Panc1 (cell line): Measurements from ENCODE around the gene TACC2. TPM values are rescaled to one million over a fixed set of nuclear protein-coding genes. Genes with fewer than 3 reads are reported as not detected.

ENCODE experiments used
- ATAC-seq: fragments of 200-7000 bp; cut with Tn5 transposase; 2 replicates; pipeline ENCODE4 v1.9.1; 2020; ENCODE audit warnings: mild to moderate bottlenecking, moderate library complexity
- BruUV-seq: library from RNA; stranded (reverse); fragments of 400-500 nt; replicated peaks from 2 replicates; lab custom pipeline; 2021; lab: Mats Ljungman, UMichigan
- CTCF ChIA-PET: fragments of 300-600 bp; sonication (Branson Sonifier 250); formaldehyde crosslinking; loops from one replicate; lab custom pipeline; 2022; ENCODE audit warnings: antibody characterized with exemption; lab: Charles Lee
- POLR2A ChIA-PET: fragments of 300-600 bp; sonication (Branson Sonifier 250); formaldehyde crosslinking; loops from one replicate; lab custom pipeline; 2022; ENCODE audit warnings: antibody characterized with exemption; lab: Charles Lee
- DNase-seq: peaks from one replicate; pipeline ENCODE4 v3.0.0-alpha.2; 2010; ENCODE audit warnings: low read depth, low spot score
- H3K27ac ChIP-seq: 2 replicates; pipeline ENCODE4 v1.5.1; 2011; ENCODE audit warnings: mild to moderate bottlenecking, low read length, inconsistent platforms
- H3K27me3 ChIP-seq: fragments of 200-500 bp; sonication (Bioruptor generic); 2 replicates; pipeline ENCODE4 v1.6.0; 2014; ENCODE audit warnings: low read length, inconsistent platforms; ENCODE audit not compliant: control insufficient read depth, insufficient read depth
- H3K36me3 ChIP-seq: fragments of 200-500 bp; sonication (Bioruptor generic); 2 replicates; pipeline ENCODE4 v1.5.1; 2014; ENCODE audit warnings: inconsistent platforms, mild to moderate bottlenecking, low read length, moderate library complexity; ENCODE audit not compliant: control insufficient read depth, insufficient read depth
- H3K4me1 ChIP-seq: 2 replicates; pipeline ENCODE4 v1.5.1; 2011; ENCODE audit warnings: inconsistent platforms, mild to moderate bottlenecking, low read length, moderate library complexity; ENCODE audit not compliant: control insufficient read depth, insufficient read depth
- H3K4me3 ChIP-seq, 2 experiments: 2 replicates each; pipeline ENCODE4 v1.5.1; 2011 to 2012; ENCODE audit warnings: low read depth in 2 of 2, low read length in 2 of 2, mild to moderate bottlenecking in 2 of 2, inconsistent platforms in 1 of 2, moderate library complexity in 1 of 2
- H3K9me3 ChIP-seq: fragments of 200-500 bp; sonication (Bioruptor generic); 2 replicates; pipeline ENCODE4 v1.5.1; 2014; ENCODE audit warnings: low read depth, mild to moderate bottlenecking, inconsistent platforms, low read length, moderate library complexity; ENCODE audit not compliant: control insufficient read depth, insufficient read depth
- CTCF ChIP-seq: fragments of 450-650 bp; IDR thresholded peaks from 2 replicates; pipeline ENCODE4 v1.5.1; 2017; ENCODE audit warnings: mild to moderate bottlenecking
- POLR2AphosphoS5 ChIP-seq: IDR thresholded peaks from 2 replicates; pipeline ENCODE4 v1.6.1; 2012; ENCODE audit warnings: mild to moderate bottlenecking, low read depth, low read length, moderate library complexity
- REST ChIP-seq, 2 experiments: IDR thresholded peaks; 2 replicates each; pipeline ENCODE4 v1.6.1; 2011 to 2012; ENCODE audit warnings: low read depth in 2 of 2, control low read depth in 1 of 2, low read length in 1 of 2, mild to moderate bottlenecking in 1 of 2, moderate library complexity in 1 of 2; ENCODE audit not compliant: insufficient read depth in 1 of 2
- SIN3A ChIP-seq: IDR thresholded peaks from 2 replicates; pipeline ENCODE4 v1.6.1; 2012; ENCODE audit warnings: low read depth, mild to moderate bottlenecking, low read length, moderate library complexity, borderline replicate concordance; ENCODE audit not compliant: insufficient read depth
- TCF7L2 ChIP-seq: IDR thresholded peaks from 2 replicates; pipeline ENCODE4 v1.6.1; 2011; ENCODE audit warnings: mild to moderate bottlenecking, low read depth, low read length, inconsistent platforms
- in situ Hi-C: cut with HindIII; loops from 2 replicates; pipeline ENCODE4 v1.10.0; 2016; ENCODE audit warnings: low sequenced_read_pairs, low pct_unique_long_range_greater_than_20kb
- intact Hi-C: fragments of 100-400 bp; cut with micrococcal nuclease; formaldehyde crosslinking; loops from one replicate; pipeline ENCODE4 v1.10.0; 2022; ENCODE audit not compliant: unreplicated experiment
- total RNA-seq: library from RNA; stranded (reverse); gene quantifications from one replicate; pipeline ENCODE4 v1.2.1, GENCODE V29; 2021; ENCODE audit not compliant: unreplicated experiment

TACC2 gene
- total RNA-seq, 1 experiment from 2014 or later = 133 TPM

- no TSS peak for BruUV-seq
- ATAC-seq (no peak), DNase-seq (no peak)
- ChIA-PET CTCF (no interaction called here), POLR2A (no interaction called here)
- H3K9me3 ChIP-seq = no peaks in the 10 kb centered on the region
- H3K4me1 ChIP-seq = no peaks in the 10 kb centered on the region
- TF ChIP-seq POLR2AphosphoS5 (no peak), SIN3A (no peak), TCF7L2 (no peak), REST (IDR thresholded peaks at IDR 0.05; ENCODE audit: insufficient read depth in 1 of 2, low read depth in 2 of 2, low read length in 1 of 2) (no peak), CTCF (no peak)
- H3K36me3 ChIP-seq = peaks cover 23% of the 10 kb centered on the region
- H3K4me3 ChIP-seq = no peak overlapping the region
- H3K27ac ChIP-seq = no peak overlapping the region
- H3K27me3 ChIP-seq = no peaks in the 10 kb centered on the region
- in situ Hi-C loops = no loop called here
- intact Hi-C loops = no loop called here
These were observed 233.0 kb downstream of the TACC2 start for GRCh38 chr10:122221958-122222357.

- POLR2A ChIA-PET = no interaction called here
- CTCF ChIA-PET = no interaction called here
- in situ Hi-C loops = no loop called here
- Histone ChIP-seq H3K27ac (no peak overlapping the region), H3K9me3 (no peaks in the 10 kb centered on the region), H3K4me1 (no peaks in the 10 kb centered on the region), H3K4me3 (no peak overlapping the region), H3K36me3 (peaks cover 26% of the 10 kb centered on the region), H3K27me3 (no peaks in the 10 kb centered on the region)
- no TSS peak for BruUV-seq
- TF ChIP-seq TCF7L2 = no peak
- no peak for TF ChIP-seq REST (IDR thresholded peaks at IDR 0.05; ENCODE audit: insufficient read depth in 1 of 2, low read depth in 2 of 2, low read length in 1 of 2)
- DNase-seq = no peak
- intact Hi-C loops = no loop called here
- ATAC-seq = no peak
These were observed 233.7 kb downstream of the TACC2 start for GRCh38 chr10:122222638-122223037.
